ENCODE data around the gene PDZD2. TPM values are rescaled to one million over a fixed set of nuclear protein-coding genes. Genes with fewer than 3 reads are reported as not detected.
A peak's percentile ranks its signal among the peaks of the same experiment; 100 is the strongest.

Gene PDZD2
- total RNA-seq, 4 donors from 2014 or later, result 10.2 to 15.0 (median 12.2) TPM

DNA sequence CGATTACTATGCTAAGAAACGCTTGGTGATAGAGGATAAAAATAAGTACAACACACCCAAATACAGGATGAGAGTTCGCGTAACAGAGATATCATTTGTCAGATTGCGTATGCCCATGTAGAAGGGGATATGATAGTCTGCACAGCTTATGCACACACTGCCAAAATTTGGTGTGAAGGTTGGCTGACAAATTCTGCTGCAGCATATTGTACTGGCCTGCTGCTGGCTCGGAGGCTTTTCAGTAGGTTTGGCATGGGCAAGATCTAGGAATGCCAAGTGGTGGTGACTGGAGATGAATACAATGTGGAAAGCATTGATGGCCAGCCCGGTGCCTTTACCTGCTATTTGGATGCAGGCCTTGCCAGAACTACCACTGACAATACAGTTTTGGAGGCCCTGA, 208.4 kb downstream of the PDZD2 start:
- H3K9me3 ChIP-seq, result no peaks in the 10 kb centered on the region
- H3K4me3 ChIP-seq, result no peak overlapping the region
- intact Hi-C loops (cut with DNase I), result no loop called here
- H3K27me3 ChIP-seq, result no peaks in the 10 kb centered on the region
- H3K27ac ChIP-seq (replicated peaks in 1 of 4), result no peak overlapping the region
- H3K4me1 ChIP-seq, result peaks cover 0 to 11% (median 0%) of the 10 kb centered on the region in 4 donors
- WGBS, result 82% methylated on average over 6 of the region's 7 CpGs
- no peaks in the 10 kb centered on the region for H3K36me3 ChIP-seq
- TF ChIP-seq POLR2AphosphoS5 (IDR thresholded peaks at IDR 0.05) (no peak), EP300 (IDR thresholded peaks at IDR 0.05) (no peak), POLR2A (IDR thresholded peaks at IDR 0.05; ENCODE audit: low read depth) (no peak)
- TF ChIP-seq, protein P1, sequence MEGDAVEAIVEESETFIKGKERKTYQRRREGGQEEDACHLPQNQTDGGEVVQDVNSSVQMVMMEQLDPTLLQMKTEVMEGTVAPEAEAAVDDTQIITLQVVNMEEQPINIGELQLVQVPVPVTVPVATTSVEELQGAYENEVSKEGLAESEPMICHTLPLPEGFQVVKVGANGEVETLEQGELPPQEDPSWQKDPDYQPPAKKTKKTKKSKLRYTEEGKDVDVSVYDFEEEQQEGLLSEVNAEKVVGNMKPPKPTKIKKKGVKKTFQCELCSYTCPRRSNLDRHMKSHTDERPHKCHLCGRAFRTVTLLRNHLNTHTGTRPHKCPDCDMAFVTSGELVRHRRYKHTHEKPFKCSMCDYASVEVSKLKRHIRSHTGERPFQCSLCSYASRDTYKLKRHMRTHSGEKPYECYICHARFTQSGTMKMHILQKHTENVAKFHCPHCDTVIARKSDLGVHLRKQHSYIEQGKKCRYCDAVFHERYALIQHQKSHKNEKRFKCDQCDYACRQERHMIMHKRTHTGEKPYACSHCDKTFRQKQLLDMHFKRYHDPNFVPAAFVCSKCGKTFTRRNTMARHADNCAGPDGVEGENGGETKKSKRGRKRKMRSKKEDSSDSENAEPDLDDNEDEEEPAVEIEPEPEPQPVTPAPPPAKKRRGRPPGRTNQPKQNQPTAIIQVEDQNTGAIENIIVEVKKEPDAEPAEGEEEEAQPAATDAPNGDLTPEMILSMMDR (IDR thresholded peaks at IDR 0.05), result no peak
- DNase-seq (ENCODE audit: extremely low spot score), result no peak

DNA sequence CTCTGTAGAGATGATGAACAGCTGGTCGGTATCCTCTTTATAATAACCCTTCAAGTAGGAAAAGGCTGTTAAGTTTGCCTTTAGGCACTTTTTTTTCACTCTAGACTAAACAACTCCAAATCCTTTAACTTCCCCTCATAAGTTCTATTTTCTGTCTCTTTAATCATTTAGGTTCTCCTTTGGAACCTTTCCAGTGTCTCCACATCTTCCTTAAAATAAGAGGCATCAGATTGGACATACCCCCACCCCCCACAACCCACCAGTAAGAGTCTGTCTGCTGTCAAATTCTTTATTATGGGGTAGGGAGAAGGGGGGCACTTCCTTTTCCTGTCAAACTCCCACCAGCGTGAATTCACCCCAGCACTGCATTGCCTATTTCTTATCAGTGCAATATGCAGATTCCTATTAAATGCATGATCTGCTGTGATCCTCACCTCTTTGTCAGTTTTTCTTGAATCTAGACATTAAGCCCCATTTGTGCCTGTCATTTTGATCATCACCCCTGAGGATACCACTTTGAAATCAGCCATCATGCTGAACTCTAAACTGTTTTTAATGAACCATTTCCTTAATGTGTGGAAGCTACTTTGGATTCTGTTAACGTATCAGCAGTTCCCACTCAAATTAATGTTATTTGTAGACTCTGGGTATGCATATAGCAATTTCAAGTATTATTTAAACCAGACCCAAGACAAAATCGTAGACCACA, 212.2 kb downstream of the PDZD2 start:
- Histone ChIP-seq H3K27ac (replicated peaks in 1 of 4) (no peak overlapping the region), H3K4me3 (no peak overlapping the region), H3K27me3 (peaks cover 0 to 24% (median 8%) of the 10 kb centered on the region in 4 donors), H3K4me1 (peaks cover 21 to 29% (median 24%) of the 10 kb centered on the region in 4 donors), H3K9me3 (no peaks in the 10 kb centered on the region), H3K36me3 (no peaks in the 10 kb centered on the region)
- WGBS, result 45% methylated on average over 4 of the region's 4 CpGs
- intact Hi-C loops (cut with DNase I), result no loop called here
- DNase-seq (ENCODE audit: extremely low spot score), result no peak
- no peak for TF ChIP-seq POLR2AphosphoS5 (IDR thresholded peaks at IDR 0.05)
- TF ChIP-seq, protein P1 (IDR thresholded peaks at IDR 0.05), result no peak
- no peak for TF ChIP-seq POLR2A (IDR thresholded peaks at IDR 0.05; ENCODE audit: low read depth)
- TF ChIP-seq EP300 (IDR thresholded peaks at IDR 0.05), result no peak

DNA sequence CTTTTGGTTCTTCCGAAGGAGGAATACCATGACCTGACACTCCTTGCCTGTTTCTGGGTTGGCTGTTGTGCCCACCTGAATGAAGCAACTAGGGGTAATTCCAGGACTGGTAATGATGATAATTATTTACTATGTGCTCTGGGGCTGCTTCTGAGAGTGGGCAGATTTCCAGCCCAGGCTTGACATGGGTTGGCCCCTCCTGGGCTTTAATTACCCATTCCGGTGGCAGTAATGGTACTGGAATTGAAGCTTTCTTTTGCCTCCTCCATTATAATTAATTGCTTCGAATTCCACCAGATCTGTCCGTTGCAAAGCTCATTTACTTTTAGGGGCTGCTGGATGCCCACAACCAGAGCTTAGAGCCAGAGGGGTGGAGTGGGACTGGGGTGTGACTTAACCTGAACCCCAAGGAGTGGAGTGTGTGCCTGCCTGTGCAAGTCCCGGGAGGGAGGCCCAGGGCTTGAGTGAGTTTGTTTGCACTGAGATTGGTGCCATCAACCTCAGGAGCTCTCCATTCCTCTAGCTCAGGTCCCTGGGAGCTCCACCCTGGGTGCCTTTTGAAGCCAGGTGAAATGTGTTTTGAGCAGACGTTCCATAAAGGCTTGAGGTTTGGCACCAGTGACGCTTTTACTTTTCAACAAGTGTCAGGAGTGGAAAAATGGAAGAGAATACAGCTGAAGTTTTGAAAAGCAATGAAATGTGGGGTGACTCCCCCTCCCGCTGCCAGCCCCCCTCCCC, 214.6 kb downstream of the PDZD2 start:
- Histone ChIP-seq H3K27ac (replicated peaks in 1 of 4) (peak overlapping the region; percentile 66 to 74 (median 72)), H3K4me1 (peaks cover 21 to 27% (median 23%) of the 10 kb centered on the region in 4 donors), H3K4me3 (peak overlapping the region; percentile 58 to 72 (median 66)), H3K9me3 (peaks cover 0 to 5% (median 4%) of the 10 kb centered on the region in 4 donors), H3K27me3 (peaks cover 0 to 44% (median 8%) of the 10 kb centered on the region in 4 donors), H3K36me3 (peaks cover 0 to 9% (median 0%) of the 10 kb centered on the region in 4 donors)
- no peak for DNase-seq (ENCODE audit: extremely low spot score)
- 64% methylated on average over 8 of the region's 8 CpGs for WGBS
- TF ChIP-seq, protein P1 (IDR thresholded peaks at IDR 0.05), result no peak
- TF ChIP-seq POLR2A (IDR thresholded peaks at IDR 0.05; ENCODE audit: low read depth) (no peak), POLR2AphosphoS5 (IDR thresholded peaks at IDR 0.05) (no peak), EP300 (IDR thresholded peaks at IDR 0.05) (no peak)
- intact Hi-C loops (cut with DNase I), result no loop called here

DNA sequence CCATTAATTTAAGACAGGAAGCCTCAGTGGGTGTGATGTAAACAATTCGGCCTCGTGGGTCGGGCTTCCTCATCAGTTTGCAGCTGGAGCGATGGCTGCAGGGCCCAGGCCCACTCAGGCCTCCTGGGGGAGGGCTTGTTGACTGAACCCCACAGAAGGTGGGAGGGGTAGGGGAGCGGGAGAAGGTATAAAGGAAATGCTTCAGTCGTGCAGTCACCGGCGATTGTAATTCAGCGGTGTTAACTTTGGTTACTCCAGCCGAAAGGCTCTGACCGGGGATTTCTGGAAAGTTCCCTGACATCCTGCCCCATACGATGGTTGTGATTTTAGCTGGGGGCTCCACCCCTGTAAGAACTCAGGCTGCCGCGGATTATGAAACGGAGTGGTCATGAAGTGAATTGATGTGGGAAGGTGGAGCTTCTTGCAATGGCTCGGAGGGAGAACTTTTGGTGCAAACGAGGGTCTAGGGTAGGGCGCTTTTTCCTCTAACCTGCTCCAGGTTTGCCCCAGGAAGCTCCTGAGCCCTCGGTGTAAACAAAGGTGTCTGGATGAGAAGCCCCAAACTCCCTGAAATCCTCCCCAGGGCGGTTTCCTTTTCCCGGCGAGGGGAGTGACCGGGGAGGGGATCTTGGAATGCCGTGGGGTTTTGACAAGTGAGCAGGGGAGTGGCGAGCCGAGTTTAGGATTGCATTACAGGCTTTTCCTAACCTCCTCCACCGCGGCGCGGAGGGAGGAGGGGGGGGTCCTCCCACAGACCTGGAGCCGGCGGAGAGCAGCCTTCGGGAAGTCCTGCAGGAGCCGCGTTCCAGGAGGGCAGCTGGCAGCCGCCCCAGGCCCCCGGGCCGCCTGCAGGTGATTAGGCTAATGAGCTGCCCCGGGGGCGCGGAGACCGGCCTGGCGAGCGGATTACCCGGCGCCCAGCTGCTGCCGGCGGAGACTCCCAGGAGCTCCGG, 215.5 kb downstream of the PDZD2 start:
- peaks cover 0 to 14% (median 13%) of the 10 kb centered on the region in 4 donors for H3K9me3 ChIP-seq
- H3K27me3 ChIP-seq, result peaks cover 0 to 52% (median 8%) of the 10 kb centered on the region in 4 donors
- H3K36me3 ChIP-seq, result peaks cover 0 to 14% (median 0%) of the 10 kb centered on the region in 4 donors
- peak overlapping the region; percentile 58 to 72 (median 66) for H3K4me3 ChIP-seq
- TF ChIP-seq POLR2AphosphoS5 (IDR thresholded peaks at IDR 0.05), result peak in 1 of 2 donors; percentile 6
- TF ChIP-seq POLR2A (IDR thresholded peaks at IDR 0.05; ENCODE audit: low read depth), result no peak
- intact Hi-C loops (cut with DNase I), result no loop called here
- peaks cover 19 to 27% (median 22%) of the 10 kb centered on the region in 4 donors for H3K4me1 ChIP-seq
- WGBS, result 5% methylated on average over 41 of the region's 49 CpGs
- no peak for DNase-seq (ENCODE audit: extremely low spot score)
- H3K27ac ChIP-seq (replicated peaks in 1 of 4), result peak overlapping the region; percentile 66 to 74 (median 72)

All from esophagus muscularis mucosa (tissue), 4 donors.